ENCODE measurements around the gene DHRS4. TPM values are rescaled to one million over a fixed set of nuclear protein-coding genes. Genes with fewer than 3 reads are reported as not detected.

Gene DHRS4
- total and polyA plus RNA-seq, 2 of the 13 experiments (the other 11 are each of a cell fraction or from before 2014, with no cell fraction given), result 23.9 to 45.1 TPM

DNA sequence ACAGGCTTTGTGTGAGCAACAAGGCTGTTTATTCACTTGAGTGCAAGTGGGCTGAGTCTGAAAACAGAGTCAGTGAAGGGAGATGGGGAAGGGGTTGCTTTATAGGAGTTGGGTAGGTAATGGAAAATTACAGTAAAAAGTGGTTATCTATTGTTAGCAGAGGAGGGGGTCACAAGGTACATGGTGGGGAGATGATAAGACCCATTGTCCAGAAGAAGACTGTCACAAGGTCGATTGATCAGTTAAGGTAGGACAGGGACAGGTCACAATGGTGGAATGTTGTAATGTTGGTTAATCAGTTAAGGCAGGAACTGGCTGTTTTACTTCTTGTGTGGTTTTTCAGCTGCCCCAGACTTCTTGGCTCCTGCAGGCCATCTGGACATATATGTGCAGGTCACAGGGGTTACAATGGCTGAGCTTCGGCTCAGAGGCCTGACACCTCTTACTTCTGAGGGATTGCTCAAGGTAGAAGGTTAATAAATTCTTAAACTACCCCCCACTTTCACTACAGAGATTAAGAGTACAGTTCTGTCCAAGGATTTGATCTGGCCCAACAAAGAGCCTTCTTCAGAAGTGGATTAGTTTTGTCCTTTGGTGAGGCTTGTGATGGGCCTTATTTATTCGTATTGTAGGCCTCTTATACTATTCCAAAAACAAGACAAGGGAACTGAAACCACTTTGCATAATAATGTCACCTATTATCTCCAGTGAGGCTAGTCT is 13.8 kb upstream of the DHRS4 start (continued):
- TF ChIP-seq GTF3A (CRISPR knock-in tag; conservative IDR thresholded peaks at IDR 0.05) (no peak; the same call in 1 of the 2 replicates), SMARCE1 (IDR thresholded peaks at IDR 0.05; ENCODE audit: borderline replicate concordance) (no peak), ASH2L (IDR thresholded peaks at IDR 0.05; ENCODE audit: insufficient read length, low read depth, low read length) (no peak), BRD4 (CRISPR knock-in tag; IDR thresholded peaks at IDR 0.05) (no peak), ZFP90 (CRISPR knock-in tag; IDR thresholded peaks at IDR 0.05; ENCODE audit: borderline replicate concordance) (no peak), RBFOX2 (IDR thresholded peaks at IDR 0.05; ENCODE audit: low read depth, low read length) (no peak), ZNF501 (CRISPR knock-in tag; IDR thresholded peaks at IDR 0.05) (no peak), SPEN (CRISPR knock-in tag; IDR thresholded peaks at IDR 0.05; ENCODE audit: low read depth) (no peak), KDM5A (IDR thresholded peaks at IDR 0.05; ENCODE audit: borderline replicate concordance, low read length) (no peak), FOXP1 (IDR thresholded peaks at IDR 0.05) (0 out of 2 replicates have a peak, but pooled peaks have one; percentile 28), FOXP1 (CRISPR knock-in tag; IDR thresholded peaks at IDR 0.05) (no peak), ATF1 (CRISPR knock-in tag; IDR thresholded peaks at IDR 0.05) (0 out of 2 replicates have a peak, but pooled peaks have one; percentile 41), ZNF12 (CRISPR knock-in tag; IDR thresholded peaks at IDR 0.05) (peak; percentile 75), GATAD2A (CRISPR knock-in tag; IDR thresholded peaks at IDR 0.05) (peak; percentile 89), JDP2 (CRISPR knock-in tag; IDR thresholded peaks at IDR 0.05; ENCODE audit: borderline replicate concordance) (no peak), ZNF329 (CRISPR knock-in tag; IDR thresholded peaks at IDR 0.05; ENCODE audit: low read depth) (no peak), JUN (CRISPR knock-in tag; IDR thresholded peaks at IDR 0.05) (peak; percentile 81; the same call in 1 of the 2 replicates), ZNF207 (IDR thresholded peaks at IDR 0.05; ENCODE audit: borderline replicate concordance) (no peak), SNAI1 (CRISPR knock-in tag; IDR thresholded peaks at IDR 0.05; ENCODE audit: borderline replicate concordance) (no peak), ZNF83 (CRISPR knock-in tag; IDR thresholded peaks at IDR 0.05; ENCODE audit: borderline replicate concordance) (no peak), HDAC1 (CRISPR knock-in tag; IDR thresholded peaks at IDR 0.05) (no peak), ZBTB7A (CRISPR knock-in tag; IDR thresholded peaks at IDR 0.05) (0 out of 2 replicates have a peak, but pooled peaks have one; percentile 16)
- TF ChIP-seq, protein P1, sequence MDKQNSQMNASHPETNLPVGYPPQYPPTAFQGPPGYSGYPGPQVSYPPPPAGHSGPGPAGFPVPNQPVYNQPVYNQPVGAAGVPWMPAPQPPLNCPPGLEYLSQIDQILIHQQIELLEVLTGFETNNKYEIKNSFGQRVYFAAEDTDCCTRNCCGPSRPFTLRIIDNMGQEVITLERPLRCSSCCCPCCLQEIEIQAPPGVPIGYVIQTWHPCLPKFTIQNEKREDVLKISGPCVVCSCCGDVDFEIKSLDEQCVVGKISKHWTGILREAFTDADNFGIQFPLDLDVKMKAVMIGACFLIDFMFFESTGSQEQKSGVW (CRISPR knock-in tag; IDR thresholded peaks at IDR 0.05; ENCODE audit: borderline replicate concordance), result no peak
- TF ChIP-seq, protein P2, sequence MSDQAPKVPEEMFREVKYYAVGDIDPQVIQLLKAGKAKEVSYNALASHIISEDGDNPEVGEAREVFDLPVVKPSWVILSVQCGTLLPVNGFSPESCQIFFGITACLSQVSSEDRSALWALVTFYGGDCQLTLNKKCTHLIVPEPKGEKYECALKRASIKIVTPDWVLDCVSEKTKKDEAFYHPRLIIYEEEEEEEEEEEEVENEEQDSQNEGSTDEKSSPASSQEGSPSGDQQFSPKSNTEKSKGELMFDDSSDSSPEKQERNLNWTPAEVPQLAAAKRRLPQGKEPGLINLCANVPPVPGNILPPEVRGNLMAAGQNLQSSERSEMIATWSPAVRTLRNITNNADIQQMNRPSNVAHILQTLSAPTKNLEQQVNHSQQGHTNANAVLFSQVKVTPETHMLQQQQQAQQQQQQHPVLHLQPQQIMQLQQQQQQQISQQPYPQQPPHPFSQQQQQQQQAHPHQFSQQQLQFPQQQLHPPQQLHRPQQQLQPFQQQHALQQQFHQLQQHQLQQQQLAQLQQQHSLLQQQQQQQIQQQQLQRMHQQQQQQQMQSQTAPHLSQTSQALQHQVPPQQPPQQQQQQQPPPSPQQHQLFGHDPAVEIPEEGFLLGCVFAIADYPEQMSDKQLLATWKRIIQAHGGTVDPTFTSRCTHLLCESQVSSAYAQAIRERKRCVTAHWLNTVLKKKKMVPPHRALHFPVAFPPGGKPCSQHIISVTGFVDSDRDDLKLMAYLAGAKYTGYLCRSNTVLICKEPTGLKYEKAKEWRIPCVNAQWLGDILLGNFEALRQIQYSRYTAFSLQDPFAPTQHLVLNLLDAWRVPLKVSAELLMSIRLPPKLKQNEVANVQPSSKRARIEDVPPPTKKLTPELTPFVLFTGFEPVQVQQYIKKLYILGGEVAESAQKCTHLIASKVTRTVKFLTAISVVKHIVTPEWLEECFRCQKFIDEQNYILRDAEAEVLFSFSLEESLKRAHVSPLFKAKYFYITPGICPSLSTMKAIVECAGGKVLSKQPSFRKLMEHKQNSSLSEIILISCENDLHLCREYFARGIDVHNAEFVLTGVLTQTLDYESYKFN (CRISPR knock-in tag; conservative IDR thresholded peaks at IDR 0.05), result peak; percentile 79
- TF ChIP-seq, protein P3, sequence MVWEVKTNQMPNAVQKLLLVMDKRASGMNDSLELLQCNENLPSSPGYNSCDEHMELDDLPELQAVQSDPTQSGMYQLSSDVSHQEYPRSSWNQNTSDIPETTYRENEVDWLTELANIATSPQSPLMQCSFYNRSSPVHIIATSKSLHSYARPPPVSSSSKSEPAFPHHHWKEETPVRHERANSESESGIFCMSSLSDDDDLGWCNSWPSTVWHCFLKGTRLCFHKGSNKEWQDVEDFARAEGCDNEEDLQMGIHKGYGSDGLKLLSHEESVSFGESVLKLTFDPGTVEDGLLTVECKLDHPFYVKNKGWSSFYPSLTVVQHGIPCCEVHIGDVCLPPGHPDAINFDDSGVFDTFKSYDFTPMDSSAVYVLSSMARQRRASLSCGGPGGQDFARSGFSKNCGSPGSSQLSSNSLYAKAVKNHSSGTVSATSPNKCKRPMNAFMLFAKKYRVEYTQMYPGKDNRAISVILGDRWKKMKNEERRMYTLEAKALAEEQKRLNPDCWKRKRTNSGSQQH (CRISPR knock-in tag; IDR thresholded peaks at IDR 0.05; ENCODE audit: low read depth), result no peak
